ENCODE data around the gene GOLGA8O. TPM values are rescaled to one million over a fixed set of nuclear protein-coding genes. Genes with fewer than 3 reads are reported as not detected.
"Not testable (repeated sequence)": the region's sequence is repeated elsewhere in the genome, so short reads cannot be mapped to it uniquely, and the experiment has no call there.

Gene GOLGA8O
- not detected for polyA plus RNA-seq (2013, experiment 1 of 2; ENCODE audit: insufficient read length)
- polyA plus RNA-seq (2013, experiment 2 of 2; ENCODE audit: insufficient read length), result not detected

GRCh38 chr15:32455534-32455933 lies at the start of gene GOLGA8O:
Gene GOLGA8O, minus strand, starts transcription at chr15:32455634. Its CDS starts 98 bp downstream, at chr15:32455536.
- not testable (repeated sequence) for DNase-seq

GRCh38 chr15:32504152-32504811 lies 48.8 kb upstream of the GOLGA8O start:
- DNase-seq, result not testable (repeated sequence)

- peak; percentile 17 for DNase-seq
These were observed 47.5 kb upstream of the GOLGA8O start for GRCh38 chr15:32502946-32503345.

- DNase-seq, result not testable (repeated sequence)
These were observed 37.3 kb upstream of the GOLGA8O start for GRCh38 chr15:32492768-32493167.

GRCh38 chr15:32486474-32486873 lies 31.0 kb upstream of the GOLGA8O start:
- not testable (repeated sequence) for DNase-seq

GRCh38 chr15:32483377-32483776 lies 27.9 kb upstream of the GOLGA8O start:
- not testable (repeated sequence) for DNase-seq

GRCh38 chr15:32481683-32482082 lies 26.2 kb upstream of the GOLGA8O start:
- not testable (repeated sequence) for DNase-seq

GRCh38 chr15:32468076-32468475 lies 12.6 kb upstream of the GOLGA8O start:
- not testable (repeated sequence) for DNase-seq

GRCh38 chr15:32440445-32440977 lies 14.9 kb downstream of the GOLGA8O start:
- not testable (repeated sequence) for DNase-seq

- DNase-seq, result not testable (repeated sequence)
These were observed 21.1 kb downstream of the GOLGA8O start for GRCh38 chr15:32434102-32434963.

GRCh38 chr15:32427635-32428034 lies 27.8 kb downstream of the GOLGA8O start:
- not testable (repeated sequence) for DNase-seq

GRCh38 chr15:32426511-32426910 lies 28.9 kb downstream of the GOLGA8O start:
- not testable (repeated sequence) for DNase-seq

- not testable (repeated sequence) for DNase-seq
These were observed 47.5 kb downstream of the GOLGA8O start for GRCh38 chr15:32407903-32408302.

GRCh38 chr15:32403192-32403591 lies 52.2 kb downstream of the GOLGA8O start, which contains the start of gene GOLGA8K:
Gene GOLGA8K, minus strand, starts transcription at chr15:32403292. Its CDS starts 98 bp downstream, at chr15:32403194.
- not testable (repeated sequence) for DNase-seq

GRCh38 chr15:32396522-32396921 lies 58.9 kb downstream of the GOLGA8O start:
- not testable (repeated sequence) for DNase-seq
